ENCODE measurements around the gene AOC2. TPM values are rescaled to one million over a fixed set of nuclear protein-coding genes. Genes with fewer than 3 reads are reported as not detected.
"Not testable (repeated sequence)": the region's sequence is repeated elsewhere in the genome, so short reads cannot be mapped to it uniquely, and the experiment has no call there.

AOC2 gene
- total and polyA plus RNA-seq, 2 donors (not counting 1 experiment from before 2014, with no cell fraction given): 0.12 to 0.33 TPM

GRCh38 chr17:42853968-42854790, 9.8 kb downstream of the AOC2 start:
- TF ChIP-seq EZH2 (IDR thresholded peaks at IDR 0.05; ENCODE audit: low read length, missing control alignments) (no peak), CTCF (conservative IDR thresholded peaks at IDR 0.05 in 1 of 2, IDR thresholded peaks at IDR 0.05 in 1 of 2; ENCODE audit: low read depth in 1 of 2, low read length in 2 of 2) (no peak)
- Histone ChIP-seq H3K27me3 (ENCODE audit: control insufficient read depth, insufficient read depth, low read length) (peaks cover 6% of the 10 kb centered on the region), H3K4me2 (ENCODE audit: extremely low read depth, insufficient read depth, low read length) (no peak overlapping the region)

GRCh38 chr17:42855048-42855596, 10.7 kb downstream of the AOC2 start:
- H3K27me3 ChIP-seq (ENCODE audit: control insufficient read depth, insufficient read depth, low read length): peaks cover 6% of the 10 kb centered on the region
- TF ChIP-seq EZH2 (IDR thresholded peaks at IDR 0.05; ENCODE audit: low read length, missing control alignments) (no peak), CTCF (conservative IDR thresholded peaks at IDR 0.05 in 1 of 2, IDR thresholded peaks at IDR 0.05 in 1 of 2; ENCODE audit: low read depth in 1 of 2, low read length in 2 of 2) (no peak)

More at GRCh38 chr17:42853968-42854790, 9.8 kb downstream of the AOC2 start:
- no peaks in the 10 kb centered on the region for H3K79me2 ChIP-seq (ENCODE audit: control insufficient read depth, insufficient read depth, low read length)
- no peaks in the 10 kb centered on the region for H3K36me3 ChIP-seq (ENCODE audit: control insufficient read depth, insufficient read depth, low read length)
- H3K4me1 ChIP-seq (ENCODE audit: control insufficient read depth, extremely low read depth, insufficient read depth, low read length): peaks cover 2% of the 10 kb centered on the region
- H3K9ac ChIP-seq (ENCODE audit: insufficient read depth, low read length): no peak overlapping the region
- H3K27ac ChIP-seq (ENCODE audit: insufficient read depth, low read length): no peak overlapping the region
- H2AFZ ChIP-seq (ENCODE audit: low read length): peak overlapping the region; percentile 4
- DNase-seq (ENCODE audit: low read depth in 2 of 2): no peak
- H3K9me3 ChIP-seq (ENCODE audit: control insufficient read depth, insufficient read depth, low read depth, low read length): no peaks in the 10 kb centered on the region
- no peak overlapping the region for H3K4me3 ChIP-seq (replicated peaks in 1 of 4; ENCODE audit: control extremely low read depth in 1 of 4, insufficient read depth in 1 of 4, low read depth in 3 of 4, low read length in 4 of 4)
- no peaks in the 10 kb centered on the region for H4K20me1 ChIP-seq (ENCODE audit: control insufficient read depth, extremely low read depth, insufficient read depth, low read length)

GRCh38 chr17:42856093-42856492, 11.7 kb downstream of the AOC2 start:
- not testable (repeated sequence) for H3K27me3 ChIP-seq (ENCODE audit: control insufficient read depth, insufficient read depth, low read length); H3K27ac ChIP-seq (ENCODE audit: insufficient read depth, low read length); H3K4me2 ChIP-seq (ENCODE audit: extremely low read depth, insufficient read depth, low read length); H3K4me1 ChIP-seq (ENCODE audit: control insufficient read depth, extremely low read depth, insufficient read depth, low read length); H3K9me3 ChIP-seq (ENCODE audit: control insufficient read depth, insufficient read depth, low read depth, low read length); H2AFZ ChIP-seq (ENCODE audit: low read length); H4K20me1 ChIP-seq (ENCODE audit: control insufficient read depth, extremely low read depth, insufficient read depth, low read length); H3K36me3 ChIP-seq (ENCODE audit: control insufficient read depth, insufficient read depth, low read length); H3K9ac ChIP-seq (ENCODE audit: insufficient read depth, low read length); H3K79me2 ChIP-seq (ENCODE audit: control insufficient read depth, insufficient read depth, low read length); DNase-seq (ENCODE audit: low read depth in 2 of 2); H3K4me3 ChIP-seq (replicated peaks in 1 of 4; ENCODE audit: control extremely low read depth in 1 of 4, insufficient read depth in 1 of 4, low read depth in 3 of 4, low read length in 4 of 4)

More at GRCh38 chr17:42855048-42855596, 10.7 kb downstream of the AOC2 start:
- Histone ChIP-seq H3K9me3 (ENCODE audit: control insufficient read depth, insufficient read depth, low read depth, low read length) (no peaks in the 10 kb centered on the region), H3K9ac (ENCODE audit: insufficient read depth, low read length) (no peak overlapping the region), H3K36me3 (ENCODE audit: control insufficient read depth, insufficient read depth, low read length) (no peaks in the 10 kb centered on the region), H4K20me1 (ENCODE audit: control insufficient read depth, extremely low read depth, insufficient read depth, low read length) (no peaks in the 10 kb centered on the region), H3K4me2 (ENCODE audit: extremely low read depth, insufficient read depth, low read length) (no peak overlapping the region), H2AFZ (ENCODE audit: low read length) (no peak overlapping the region), H3K4me1 (ENCODE audit: control insufficient read depth, extremely low read depth, insufficient read depth, low read length) (no peaks in the 10 kb centered on the region), H3K79me2 (ENCODE audit: control insufficient read depth, insufficient read depth, low read length) (no peaks in the 10 kb centered on the region), H3K27ac (ENCODE audit: insufficient read depth, low read length) (no peak overlapping the region), H3K4me3 (replicated peaks in 1 of 4; ENCODE audit: control extremely low read depth in 1 of 4, insufficient read depth in 1 of 4, low read depth in 3 of 4, low read length in 4 of 4) (no peak overlapping the region)
- no peak for DNase-seq (ENCODE audit: low read depth in 2 of 2)

GRCh38 chr17:42856516-42856915, 12.1 kb downstream of the AOC2 start:
- not testable (repeated sequence) for H3K9ac ChIP-seq (ENCODE audit: insufficient read depth, low read length); H3K4me2 ChIP-seq (ENCODE audit: extremely low read depth, insufficient read depth, low read length); H3K4me3 ChIP-seq (replicated peaks in 1 of 4; ENCODE audit: control extremely low read depth in 1 of 4, insufficient read depth in 1 of 4, low read depth in 3 of 4, low read length in 4 of 4); H3K27me3 ChIP-seq (ENCODE audit: control insufficient read depth, insufficient read depth, low read length); H4K20me1 ChIP-seq (ENCODE audit: control insufficient read depth, extremely low read depth, insufficient read depth, low read length); H3K4me1 ChIP-seq (ENCODE audit: control insufficient read depth, extremely low read depth, insufficient read depth, low read length); H3K9me3 ChIP-seq (ENCODE audit: control insufficient read depth, insufficient read depth, low read depth, low read length); H3K79me2 ChIP-seq (ENCODE audit: control insufficient read depth, insufficient read depth, low read length); H3K36me3 ChIP-seq (ENCODE audit: control insufficient read depth, insufficient read depth, low read length); H2AFZ ChIP-seq (ENCODE audit: low read length); H3K27ac ChIP-seq (ENCODE audit: insufficient read depth, low read length); DNase-seq (ENCODE audit: low read depth in 2 of 2)

All from fibroblast of lung (primary cell).